ENCODE measurements around the gene ATP11A. TPM values are rescaled to one million over a fixed set of nuclear protein-coding genes. Genes with fewer than 3 reads are reported as not detected.
A peak's percentile ranks its signal among the peaks of the same experiment; 100 is the strongest.

ATP11A gene
- total RNA-seq, 3 donors from 2014 or later = 15.5 to 28.7 (median 19.4) TPM

- no peak for TF ChIP-seq CTCF (IDR thresholded peaks at IDR 0.05)
- Histone ChIP-seq H3K9me3 (no peaks in the 10 kb centered on the region), H3K4me1 (ENCODE audit: low read depth) (no peaks in the 10 kb centered on the region), H3K4me3 (no peak overlapping the region), H3K36me3 (ENCODE audit: low read depth) (no peaks in the 10 kb centered on the region)
- intact Hi-C loops (cut with DNase I, micrococcal nuclease) = no loop called here
- ATAC-seq (no peak), DNase-seq (no peak)
Measured at GRCh38 chr13:112752711-112753541, 63.1 kb downstream of the ATP11A start.

GRCh38 chr13:112753833-112754232, 64.0 kb downstream of the ATP11A start:
- ATAC-seq = no peak
- DNase-seq = no peak
- Histone ChIP-seq H3K4me3 (no peak overlapping the region), H3K4me1 (ENCODE audit: low read depth) (no peaks in the 10 kb centered on the region), H3K36me3 (ENCODE audit: low read depth) (no peaks in the 10 kb centered on the region), H3K9me3 (no peaks in the 10 kb centered on the region)
- intact Hi-C loops (cut with DNase I, micrococcal nuclease) = no loop called here
- no peak for TF ChIP-seq CTCF (IDR thresholded peaks at IDR 0.05)

- ATAC-seq (no peak), DNase-seq (peak in 1 of 3 donors; percentile 29)
- intact Hi-C loops (cut with DNase I, micrococcal nuclease) = no loop called here
- Histone ChIP-seq H3K4me3 (no peak overlapping the region), H3K9me3 (no peaks in the 10 kb centered on the region), H3K36me3 (ENCODE audit: low read depth) (no peaks in the 10 kb centered on the region), H3K4me1 (ENCODE audit: low read depth) (no peaks in the 10 kb centered on the region)
- TF ChIP-seq CTCF (IDR thresholded peaks at IDR 0.05) = no peak
Measured at GRCh38 chr13:112754281-112755025, 64.6 kb downstream of the ATP11A start.

- intact Hi-C loops (cut with DNase I, micrococcal nuclease) = no loop called here
- H3K9me3 ChIP-seq = no peaks in the 10 kb centered on the region
- H3K4me3 ChIP-seq = no peak overlapping the region
- H3K4me1 ChIP-seq (ENCODE audit: low read depth) = no peaks in the 10 kb centered on the region
- DNase-seq (peak in 1 of 3 donors; percentile 7), ATAC-seq (no peak)
- H3K36me3 ChIP-seq (ENCODE audit: low read depth) = no peaks in the 10 kb centered on the region
- TF ChIP-seq CTCF (IDR thresholded peaks at IDR 0.05) = no peak
Measured at GRCh38 chr13:112755331-112755730, 65.5 kb downstream of the ATP11A start.

GRCh38 chr13:112756081-112756480, 66.2 kb downstream of the ATP11A start:
- intact Hi-C loops (cut with DNase I, micrococcal nuclease) = no loop called here
- Histone ChIP-seq H3K36me3 (ENCODE audit: low read depth) (no peaks in the 10 kb centered on the region), H3K4me1 (ENCODE audit: low read depth) (no peaks in the 10 kb centered on the region), H3K4me3 (no peak overlapping the region), H3K9me3 (no peaks in the 10 kb centered on the region)
- no peak for ATAC-seq
- peak in 1 of 3 donors; percentile 1 for DNase-seq
- no peak for TF ChIP-seq CTCF (IDR thresholded peaks at IDR 0.05)

All from mucosa of descending colon (tissue), 3 donors.